Thoracic aorta (tissue), 2 donors: Measurements from ENCODE around the gene USH2A. TPM values are rescaled to one million over a fixed set of nuclear protein-coding genes. Genes with fewer than 3 reads are reported as not detected.

Experiments used
- ATAC-seq: fragments of 150-250 bp; one replicate; pipeline ENCODE4 v1.8.0; 2017; ENCODE audit warnings: low read depth; ENCODE audit not compliant: insufficient number of reproducible peaks, low FRiP score
- DNase-seq: peaks from one replicate; pipeline ENCODE4 v3.0.0-alpha.2; 2020; ENCODE audit warnings: low spot score
- H3K27ac ChIP-seq, 2 donors: fragments of 200-600 bp; sonication (generic); 1 replicate in 1 of 2; 2 replicates in 1 of 2; pipeline ENCODE4 v1.5.1; 2016; ENCODE audit warnings: mild to moderate bottlenecking in 2 of 2, moderate library complexity in 2 of 2
- H3K27me3 ChIP-seq: fragments of 200-600 bp; sonication (generic); replicated peaks from 2 replicates; pipeline ENCODE4 v1.6.0; 2016; ENCODE audit warnings: mild to moderate bottlenecking; ENCODE audit not compliant: insufficient read depth
- H3K36me3 ChIP-seq: fragments of 200-600 bp; sonication (generic); one replicate; pipeline ENCODE4 v1.5.1; 2016
- H3K4me1 ChIP-seq, 2 donors: fragments of 200-600 bp; sonication (generic); 1 replicate in 1 of 2; 2 replicates in 1 of 2; pipeline versions ENCODE4 v1.5.1 to v1.6.0; 2016; ENCODE audit warnings: low read depth in 2 of 2, mild to moderate bottlenecking in 1 of 2; ENCODE audit not compliant: control insufficient read depth in 1 of 2
- H3K4me3 ChIP-seq: fragments of 200-600 bp; sonication (generic); 2 replicates; pipeline ENCODE4 v1.5.1; 2016; ENCODE audit warnings: mild to moderate bottlenecking
- H3K9me3 ChIP-seq: fragments of 200-600 bp; sonication (generic); 2 replicates; pipeline ENCODE4 v1.5.1; 2016
- total RNA-seq, 2 donors: library from RNA; depleted of rRNA; stranded (reverse); fragments of >200 nt; gene quantifications; one replicate each; pipeline versions ENCODE4 v1.1.0 to v1.2.3, GENCODE V29; 2016
- TF ChIP-seq, protein P1 (sequence below): fragments of 200-600 bp; sonication (generic); IDR thresholded peaks from one replicate; pipeline ENCODE4 v1.5.1; 2019; ENCODE audit warnings: antibody characterized with exemption

The USH2A gene
- total RNA-seq, 2 donors from 2014 or later: not detected

DNA sequence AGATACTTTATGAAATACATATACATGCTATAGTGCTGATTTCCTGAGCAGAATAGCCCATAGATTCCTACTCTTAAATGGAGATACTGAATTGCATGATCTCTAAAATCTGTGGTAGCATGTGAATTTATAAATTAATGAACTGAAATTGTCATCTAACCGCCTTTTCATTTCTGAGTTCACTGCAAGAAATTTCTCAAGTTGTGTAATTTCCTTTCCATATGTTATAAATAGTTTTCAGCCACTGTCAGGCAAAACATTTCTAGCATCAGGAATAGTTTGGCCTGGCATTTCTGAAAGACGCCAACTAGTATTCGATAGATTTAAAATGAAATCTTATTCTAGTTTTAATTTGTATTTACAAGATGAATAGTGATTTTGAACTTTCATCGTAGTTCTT, 310.1 kb downstream of the USH2A start:
- TF ChIP-seq, protein P1, sequence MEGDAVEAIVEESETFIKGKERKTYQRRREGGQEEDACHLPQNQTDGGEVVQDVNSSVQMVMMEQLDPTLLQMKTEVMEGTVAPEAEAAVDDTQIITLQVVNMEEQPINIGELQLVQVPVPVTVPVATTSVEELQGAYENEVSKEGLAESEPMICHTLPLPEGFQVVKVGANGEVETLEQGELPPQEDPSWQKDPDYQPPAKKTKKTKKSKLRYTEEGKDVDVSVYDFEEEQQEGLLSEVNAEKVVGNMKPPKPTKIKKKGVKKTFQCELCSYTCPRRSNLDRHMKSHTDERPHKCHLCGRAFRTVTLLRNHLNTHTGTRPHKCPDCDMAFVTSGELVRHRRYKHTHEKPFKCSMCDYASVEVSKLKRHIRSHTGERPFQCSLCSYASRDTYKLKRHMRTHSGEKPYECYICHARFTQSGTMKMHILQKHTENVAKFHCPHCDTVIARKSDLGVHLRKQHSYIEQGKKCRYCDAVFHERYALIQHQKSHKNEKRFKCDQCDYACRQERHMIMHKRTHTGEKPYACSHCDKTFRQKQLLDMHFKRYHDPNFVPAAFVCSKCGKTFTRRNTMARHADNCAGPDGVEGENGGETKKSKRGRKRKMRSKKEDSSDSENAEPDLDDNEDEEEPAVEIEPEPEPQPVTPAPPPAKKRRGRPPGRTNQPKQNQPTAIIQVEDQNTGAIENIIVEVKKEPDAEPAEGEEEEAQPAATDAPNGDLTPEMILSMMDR: no peak
- ATAC-seq: no peak
- Histone ChIP-seq H3K36me3 (no peaks in the 10 kb centered on the region), H3K27me3 (no peaks in the 10 kb centered on the region), H3K4me3 (no peak overlapping the region), H3K9me3 (no peaks in the 10 kb centered on the region), H3K4me1 (no peaks in the 10 kb centered on the region), H3K27ac (no peak overlapping the region)
- no peak for DNase-seq

DNA sequence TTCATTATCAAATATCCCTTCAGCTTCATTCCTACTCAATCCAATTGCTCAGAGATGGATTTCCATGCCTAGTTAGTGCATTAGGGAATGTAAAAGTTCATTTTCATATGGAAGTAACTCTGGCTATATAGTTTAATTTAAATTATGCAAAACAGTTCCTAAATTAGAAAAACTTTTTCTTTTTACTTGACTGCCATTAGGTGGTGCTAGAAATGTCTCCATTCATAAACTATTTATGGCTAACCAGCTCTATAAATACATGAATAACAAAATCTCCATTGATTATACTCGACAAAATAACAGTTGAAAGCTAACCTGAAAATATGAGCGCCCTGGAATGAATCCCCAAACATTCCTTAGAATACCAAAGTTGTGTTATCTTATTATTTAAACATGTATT, 311.4 kb downstream of the USH2A start:
- Histone ChIP-seq H3K4me1 (no peaks in the 10 kb centered on the region), H3K4me3 (no peak overlapping the region), H3K9me3 (no peaks in the 10 kb centered on the region), H3K27ac (no peak overlapping the region), H3K27me3 (no peaks in the 10 kb centered on the region), H3K36me3 (no peaks in the 10 kb centered on the region)
- no peak for DNase-seq
- TF ChIP-seq, protein P1: no peak
- ATAC-seq: no peak

- no peak overlapping the region for H3K27ac ChIP-seq
- no peaks in the 10 kb centered on the region for H3K36me3 ChIP-seq
- TF ChIP-seq, protein P1: no peak
- H3K9me3 ChIP-seq: no peaks in the 10 kb centered on the region
- no peak for DNase-seq
- no peak overlapping the region for H3K4me3 ChIP-seq
- no peaks in the 10 kb centered on the region for H3K27me3 ChIP-seq
- ATAC-seq: no peak
- H3K4me1 ChIP-seq: no peaks in the 10 kb centered on the region
Observed at GRCh38 chr1:216095400-216095799, 327.8 kb downstream of the USH2A start.

DNA sequence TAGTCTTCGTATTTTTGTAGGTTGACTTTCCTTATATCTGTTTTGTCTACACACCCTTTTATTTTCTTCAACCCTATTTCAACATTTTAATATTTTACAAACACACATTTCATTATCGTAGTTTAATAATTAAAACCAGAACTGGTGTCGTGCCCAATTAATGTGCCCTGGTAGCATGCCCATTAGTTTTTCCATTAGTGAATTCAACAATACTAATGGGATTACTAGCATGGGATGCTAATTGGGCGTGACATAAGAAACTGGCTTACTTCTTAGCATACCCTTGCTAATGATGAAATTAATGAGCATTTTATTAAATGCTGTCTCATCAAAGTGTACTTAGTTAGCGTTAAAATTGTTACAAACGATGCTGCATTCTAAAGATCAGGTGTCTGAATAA, 332.7 kb downstream of the USH2A start:
- TF ChIP-seq, protein P1: no peak
- Histone ChIP-seq H3K27ac (no peak overlapping the region), H3K27me3 (no peaks in the 10 kb centered on the region), H3K36me3 (no peaks in the 10 kb centered on the region), H3K4me1 (no peaks in the 10 kb centered on the region), H3K9me3 (no peaks in the 10 kb centered on the region), H3K4me3 (no peak overlapping the region)
- DNase-seq: no peak
- no peak for ATAC-seq

- TF ChIP-seq, protein P1: no peak
- no peaks in the 10 kb centered on the region for H3K9me3 ChIP-seq
- ATAC-seq: no peak
- DNase-seq: no peak
- no peak overlapping the region for H3K4me3 ChIP-seq
- H3K36me3 ChIP-seq: no peaks in the 10 kb centered on the region
- H3K4me1 ChIP-seq: no peaks in the 10 kb centered on the region
- H3K27ac ChIP-seq: no peak overlapping the region
- H3K27me3 ChIP-seq: no peaks in the 10 kb centered on the region
Observed at GRCh38 chr1:216086678-216087077, 336.6 kb downstream of the USH2A start.
